ENCODE results near the gene ZNF598. TPM values are rescaled to one million over a fixed set of nuclear protein-coding genes. Genes with fewer than 3 reads are reported as not detected.

Gene ZNF598
- total and polyA plus RNA-seq, 2 of the 13 experiments (the other 11 are each of a cell fraction or from before 2014, with no cell fraction given): 13.5 to 14.2 TPM

DNA sequence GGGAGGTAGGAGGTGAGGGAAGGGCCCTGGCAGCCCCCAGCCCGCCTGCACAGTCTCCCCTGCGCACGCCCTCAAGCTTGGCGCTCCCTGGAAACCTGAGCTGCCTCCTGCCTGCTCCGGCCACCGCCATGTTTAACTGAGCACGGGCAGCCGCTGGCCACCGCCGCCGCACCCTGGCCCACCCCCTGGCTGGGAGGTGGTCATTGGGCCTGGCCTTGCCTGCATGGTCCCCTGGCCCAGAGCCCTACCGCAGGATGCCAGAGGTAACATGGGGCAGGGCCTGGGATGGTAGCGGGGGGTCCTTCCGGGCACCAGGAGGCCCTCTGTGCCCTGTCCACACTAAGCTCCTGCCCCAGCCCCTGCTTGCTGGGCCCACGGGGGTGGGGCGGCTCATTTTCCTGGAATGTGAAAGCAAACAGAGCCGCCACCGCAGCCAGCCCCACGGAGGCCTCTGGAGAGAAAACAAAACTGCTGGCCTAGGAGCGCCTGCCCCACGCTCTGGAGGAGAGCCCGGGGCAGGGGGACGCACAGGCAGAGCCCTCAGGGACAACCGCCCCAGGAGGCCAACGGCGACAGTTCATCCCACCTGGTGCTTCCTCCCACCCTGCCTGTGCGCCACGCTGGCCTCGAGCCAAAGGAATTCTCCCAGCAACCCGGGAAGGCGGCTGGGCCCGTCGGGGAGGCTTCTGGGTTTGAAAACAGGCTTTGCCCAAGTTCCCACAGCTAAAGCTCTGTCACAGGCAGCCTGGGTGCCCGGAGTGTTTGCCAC is 26.0 kb upstream of the ZNF598 start (continued):
- TF ChIP-seq, protein P1, sequence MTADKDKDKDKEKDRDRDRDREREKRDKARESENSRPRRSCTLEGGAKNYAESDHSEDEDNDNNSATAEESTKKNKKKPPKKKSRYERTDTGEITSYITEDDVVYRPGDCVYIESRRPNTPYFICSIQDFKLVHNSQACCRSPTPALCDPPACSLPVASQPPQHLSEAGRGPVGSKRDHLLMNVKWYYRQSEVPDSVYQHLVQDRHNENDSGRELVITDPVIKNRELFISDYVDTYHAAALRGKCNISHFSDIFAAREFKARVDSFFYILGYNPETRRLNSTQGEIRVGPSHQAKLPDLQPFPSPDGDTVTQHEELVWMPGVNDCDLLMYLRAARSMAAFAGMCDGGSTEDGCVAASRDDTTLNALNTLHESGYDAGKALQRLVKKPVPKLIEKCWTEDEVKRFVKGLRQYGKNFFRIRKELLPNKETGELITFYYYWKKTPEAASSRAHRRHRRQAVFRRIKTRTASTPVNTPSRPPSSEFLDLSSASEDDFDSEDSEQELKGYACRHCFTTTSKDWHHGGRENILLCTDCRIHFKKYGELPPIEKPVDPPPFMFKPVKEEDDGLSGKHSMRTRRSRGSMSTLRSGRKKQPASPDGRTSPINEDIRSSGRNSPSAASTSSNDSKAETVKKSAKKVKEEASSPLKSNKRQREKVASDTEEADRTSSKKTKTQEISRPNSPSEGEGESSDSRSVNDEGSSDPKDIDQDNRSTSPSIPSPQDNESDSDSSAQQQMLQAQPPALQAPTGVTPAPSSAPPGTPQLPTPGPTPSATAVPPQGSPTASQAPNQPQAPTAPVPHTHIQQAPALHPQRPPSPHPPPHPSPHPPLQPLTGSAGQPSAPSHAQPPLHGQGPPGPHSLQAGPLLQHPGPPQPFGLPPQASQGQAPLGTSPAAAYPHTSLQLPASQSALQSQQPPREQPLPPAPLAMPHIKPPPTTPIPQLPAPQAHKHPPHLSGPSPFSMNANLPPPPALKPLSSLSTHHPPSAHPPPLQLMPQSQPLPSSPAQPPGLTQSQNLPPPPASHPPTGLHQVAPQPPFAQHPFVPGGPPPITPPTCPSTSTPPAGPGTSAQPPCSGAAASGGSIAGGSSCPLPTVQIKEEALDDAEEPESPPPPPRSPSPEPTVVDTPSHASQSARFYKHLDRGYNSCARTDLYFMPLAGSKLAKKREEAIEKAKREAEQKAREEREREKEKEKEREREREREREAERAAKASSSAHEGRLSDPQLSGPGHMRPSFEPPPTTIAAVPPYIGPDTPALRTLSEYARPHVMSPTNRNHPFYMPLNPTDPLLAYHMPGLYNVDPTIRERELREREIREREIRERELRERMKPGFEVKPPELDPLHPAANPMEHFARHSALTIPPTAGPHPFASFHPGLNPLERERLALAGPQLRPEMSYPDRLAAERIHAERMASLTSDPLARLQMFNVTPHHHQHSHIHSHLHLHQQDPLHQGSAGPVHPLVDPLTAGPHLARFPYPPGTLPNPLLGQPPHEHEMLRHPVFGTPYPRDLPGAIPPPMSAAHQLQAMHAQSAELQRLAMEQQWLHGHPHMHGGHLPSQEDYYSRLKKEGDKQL (CRISPR knock-in tag; IDR thresholded peaks at IDR 0.05; ENCODE audit: low read depth): no peak; the same call in 1 of the 2 replicates
- TF ChIP-seq HES4 (CRISPR knock-in tag; IDR thresholded peaks at IDR 0.05; ENCODE audit: borderline replicate concordance) (no peak), SP2 (CRISPR knock-in tag; IDR thresholded peaks at IDR 0.05) (no peak), HMG20B (CRISPR knock-in tag; conservative IDR thresholded peaks at IDR 0.05) (peak; percentile 80), MTA1 (CRISPR knock-in tag; IDR thresholded peaks at IDR 0.05; ENCODE audit: borderline replicate concordance) (no peak), ELF1 (CRISPR knock-in tag; IDR thresholded peaks at IDR 0.05) (peak; percentile 71; the same call in 1 of the 2 replicates), CBX5 (CRISPR knock-in tag; IDR thresholded peaks at IDR 0.05; ENCODE audit: borderline replicate concordance) (peak; percentile 79; the same call in 1 of the 2 replicates), ZNF17 (CRISPR knock-in tag; IDR thresholded peaks at IDR 0.05) (no peak), GTF2F1 (IDR thresholded peaks at IDR 0.05; ENCODE audit: low read length) (no peak), IKZF4 (CRISPR knock-in tag; IDR thresholded peaks at IDR 0.05; ENCODE audit: borderline replicate concordance, low read depth, not compliant biosample characterization) (peak; percentile 86), PITX1 (CRISPR knock-in tag; IDR thresholded peaks at IDR 0.05) (peak; percentile 87), ZBTB1 (CRISPR knock-in tag; IDR thresholded peaks at IDR 0.05; ENCODE audit: borderline replicate concordance) (no peak)
- TF ChIP-seq, protein P2, sequence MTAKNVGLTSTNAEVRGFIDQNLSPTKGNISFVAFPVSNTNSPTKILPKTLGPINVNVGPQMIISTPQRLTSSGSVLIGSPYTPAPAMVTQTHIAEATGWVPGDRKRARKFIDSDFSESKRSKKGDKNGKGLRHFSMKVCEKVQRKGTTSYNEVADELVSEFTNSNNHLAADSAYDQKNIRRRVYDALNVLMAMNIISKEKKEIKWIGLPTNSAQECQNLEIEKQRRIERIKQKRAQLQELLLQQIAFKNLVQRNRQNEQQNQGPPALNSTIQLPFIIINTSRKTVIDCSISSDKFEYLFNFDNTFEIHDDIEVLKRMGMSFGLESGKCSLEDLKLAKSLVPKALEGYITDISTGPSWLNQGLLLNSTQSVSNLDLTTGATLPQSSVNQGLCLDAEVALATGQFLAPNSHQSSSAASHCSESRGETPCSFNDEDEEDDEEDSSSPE (CRISPR knock-in tag; IDR thresholded peaks at IDR 0.05): 0 out of 2 replicates have a peak, but pooled peaks have one; percentile 32
- TF ChIP-seq, protein P3, sequence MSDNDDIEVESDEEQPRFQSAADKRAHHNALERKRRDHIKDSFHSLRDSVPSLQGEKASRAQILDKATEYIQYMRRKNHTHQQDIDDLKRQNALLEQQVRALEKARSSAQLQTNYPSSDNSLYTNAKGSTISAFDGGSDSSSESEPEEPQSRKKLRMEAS (IDR thresholded peaks at IDR 0.05): peak; percentile 69
- TF ChIP-seq, protein P4, sequence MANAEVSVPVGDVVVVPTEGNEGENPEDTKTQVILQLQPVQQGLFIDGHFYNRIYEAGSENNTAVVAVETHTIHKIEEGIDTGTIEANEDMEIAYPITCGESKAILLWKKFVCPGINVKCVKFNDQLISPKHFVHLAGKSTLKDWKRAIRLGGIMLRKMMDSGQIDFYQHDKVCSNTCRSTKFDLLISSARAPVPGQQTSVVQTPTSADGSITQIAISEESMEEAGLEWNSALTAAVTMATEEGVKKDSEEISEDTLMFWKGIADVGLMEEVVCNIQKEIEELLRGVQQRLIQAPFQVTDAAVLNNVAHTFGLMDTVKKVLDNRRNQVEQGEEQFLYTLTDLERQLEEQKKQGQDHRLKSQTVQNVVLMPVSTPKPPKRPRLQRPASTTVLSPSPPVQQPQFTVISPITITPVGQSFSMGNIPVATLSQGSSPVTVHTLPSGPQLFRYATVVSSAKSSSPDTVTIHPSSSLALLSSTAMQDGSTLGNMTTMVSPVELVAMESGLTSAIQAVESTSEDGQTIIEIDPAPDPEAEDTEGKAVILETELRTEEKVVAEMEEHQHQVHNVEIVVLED (CRISPR knock-in tag; IDR thresholded peaks at IDR 0.05; ENCODE audit: borderline replicate concordance): no peak; the same call in 1 of the 2 replicates
- TF ChIP-seq, protein P5, sequence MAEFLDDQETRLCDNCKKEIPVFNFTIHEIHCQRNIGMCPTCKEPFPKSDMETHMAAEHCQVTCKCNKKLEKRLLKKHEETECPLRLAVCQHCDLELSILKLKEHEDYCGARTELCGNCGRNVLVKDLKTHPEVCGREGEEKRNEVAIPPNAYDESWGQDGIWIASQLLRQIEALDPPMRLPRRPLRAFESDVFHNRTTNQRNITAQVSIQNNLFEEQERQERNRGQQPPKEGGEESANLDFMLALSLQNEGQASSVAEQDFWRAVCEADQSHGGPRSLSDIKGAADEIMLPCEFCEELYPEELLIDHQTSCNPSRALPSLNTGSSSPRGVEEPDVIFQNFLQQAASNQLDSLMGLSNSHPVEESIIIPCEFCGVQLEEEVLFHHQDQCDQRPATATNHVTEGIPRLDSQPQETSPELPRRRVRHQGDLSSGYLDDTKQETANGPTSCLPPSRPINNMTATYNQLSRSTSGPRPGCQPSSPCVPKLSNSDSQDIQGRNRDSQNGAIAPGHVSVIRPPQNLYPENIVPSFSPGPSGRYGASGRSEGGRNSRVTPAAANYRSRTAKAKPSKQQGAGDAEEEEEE (CRISPR knock-in tag; IDR thresholded peaks at IDR 0.05; ENCODE audit: borderline replicate concordance): no peak
- TF ChIP-seq, protein P6, sequence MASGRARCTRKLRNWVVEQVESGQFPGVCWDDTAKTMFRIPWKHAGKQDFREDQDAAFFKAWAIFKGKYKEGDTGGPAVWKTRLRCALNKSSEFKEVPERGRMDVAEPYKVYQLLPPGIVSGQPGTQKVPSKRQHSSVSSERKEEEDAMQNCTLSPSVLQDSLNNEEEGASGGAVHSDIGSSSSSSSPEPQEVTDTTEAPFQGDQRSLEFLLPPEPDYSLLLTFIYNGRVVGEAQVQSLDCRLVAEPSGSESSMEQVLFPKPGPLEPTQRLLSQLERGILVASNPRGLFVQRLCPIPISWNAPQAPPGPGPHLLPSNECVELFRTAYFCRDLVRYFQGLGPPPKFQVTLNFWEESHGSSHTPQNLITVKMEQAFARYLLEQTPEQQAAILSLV (CRISPR knock-in tag; IDR thresholded peaks at IDR 0.05; ENCODE audit: borderline replicate concordance): peak; percentile 59; the same call in 1 of the 2 replicates

Measured in HepG2 (cell line).